ENCODE results near the gene SCN2B. TPM values are rescaled to one million over a fixed set of nuclear protein-coding genes. Genes with fewer than 3 reads are reported as not detected.

SCN2B gene
- total and polyA plus RNA-seq, 10 of the 15 experiments (the other 5 are each of a cell fraction or from before 2014, with no cell fraction given), result 0.01 TPM; not detected in 9

DNA sequence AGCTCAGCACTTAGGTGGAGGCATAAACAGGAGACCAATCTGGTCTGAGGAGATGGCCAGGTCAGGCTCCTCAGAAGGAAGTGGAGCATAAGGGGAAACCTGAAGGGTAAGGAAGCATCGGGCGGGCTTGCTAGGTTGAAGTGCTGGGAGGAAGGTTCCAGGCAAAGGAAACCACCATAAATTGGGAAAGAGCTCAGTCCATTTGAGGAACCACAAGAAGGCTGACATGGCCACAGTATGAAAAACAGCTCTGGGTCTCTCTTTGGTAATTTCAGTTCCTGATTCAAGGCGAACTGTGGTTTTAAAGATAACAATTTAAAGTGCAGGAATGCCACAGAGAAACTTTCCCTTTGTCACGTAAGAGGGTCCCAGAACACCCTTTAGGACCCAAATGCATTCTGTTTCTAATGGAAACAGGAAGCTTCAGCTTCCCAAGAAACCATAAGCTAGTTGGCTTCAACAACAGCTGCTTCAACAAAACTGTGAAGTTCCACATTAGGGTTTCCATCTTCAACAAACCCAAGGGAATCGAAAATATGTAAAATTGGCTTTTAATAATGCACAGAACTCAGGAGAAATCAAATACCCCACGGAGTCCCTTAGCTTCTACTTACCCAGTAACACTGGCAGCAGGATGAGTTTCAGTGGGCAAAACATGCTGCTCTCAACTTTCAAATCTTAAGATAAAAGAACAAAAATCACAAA lies 37.9 kb upstream of the SCN2B start (continued):
- TF ChIP-seq, protein P1, sequence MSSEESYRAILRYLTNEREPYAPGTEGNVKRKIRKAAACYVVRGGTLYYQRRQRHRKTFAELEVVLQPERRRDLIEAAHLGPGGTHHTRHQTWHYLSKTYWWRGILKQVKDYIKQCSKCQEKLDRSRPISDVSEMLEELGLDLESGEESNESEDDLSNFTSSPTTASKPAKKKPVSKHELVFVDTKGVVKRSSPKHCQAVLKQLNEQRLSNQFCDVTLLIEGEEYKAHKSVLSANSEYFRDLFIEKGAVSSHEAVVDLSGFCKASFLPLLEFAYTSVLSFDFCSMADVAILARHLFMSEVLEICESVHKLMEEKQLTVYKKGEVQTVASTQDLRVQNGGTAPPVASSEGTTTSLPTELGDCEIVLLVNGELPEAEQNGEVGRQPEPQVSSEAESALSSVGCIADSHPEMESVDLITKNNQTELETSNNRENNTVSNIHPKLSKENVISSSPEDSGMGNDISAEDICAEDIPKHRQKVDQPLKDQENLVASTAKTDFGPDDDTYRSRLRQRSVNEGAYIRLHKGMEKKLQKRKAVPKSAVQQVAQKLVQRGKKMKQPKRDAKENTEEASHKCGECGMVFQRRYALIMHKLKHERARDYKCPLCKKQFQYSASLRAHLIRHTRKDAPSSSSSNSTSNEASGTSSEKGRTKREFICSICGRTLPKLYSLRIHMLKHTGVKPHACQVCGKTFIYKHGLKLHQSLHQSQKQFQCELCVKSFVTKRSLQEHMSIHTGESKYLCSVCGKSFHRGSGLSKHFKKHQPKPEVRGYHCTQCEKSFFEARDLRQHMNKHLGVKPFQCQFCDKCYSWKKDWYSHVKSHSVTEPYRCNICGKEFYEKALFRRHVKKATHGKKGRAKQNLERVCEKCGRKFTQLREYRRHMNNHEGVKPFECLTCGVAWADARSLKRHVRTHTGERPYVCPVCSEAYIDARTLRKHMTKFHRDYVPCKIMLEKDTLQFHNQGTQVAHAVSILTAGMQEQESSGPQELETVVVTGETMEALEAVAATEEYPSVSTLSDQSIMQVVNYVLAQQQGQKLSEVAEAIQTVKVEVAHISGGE (CRISPR knock-in tag; IDR thresholded peaks at IDR 0.05), result no peak
- TF ChIP-seq NFXL1 (IDR thresholded peaks at IDR 0.05; ENCODE audit: borderline replicate concordance), result no peak
- TF ChIP-seq CBFB (IDR thresholded peaks at IDR 0.05; ENCODE audit: low read depth), result peak; percentile 82
- no peak for TF ChIP-seq SRF (IDR thresholded peaks at IDR 0.05; ENCODE audit: low read depth in 2 of 2, low read length in 2 of 2)
- no peak for TF ChIP-seq FOS (IDR thresholded peaks at IDR 0.05; ENCODE audit: borderline replicate concordance, extremely low read depth, insufficient read length)
- TF ChIP-seq RELA (IDR thresholded peaks at IDR 0.05; ENCODE audit: borderline replicate concordance, partially characterized antibody), result no peak
- TF ChIP-seq IKZF2 (IDR thresholded peaks at IDR 0.05), result peak; percentile 99 to 100
- no peak for TF ChIP-seq KDM1A (IDR thresholded peaks at IDR 0.05; ENCODE audit: borderline replicate concordance)
- TF ChIP-seq MXI1 (IDR thresholded peaks at IDR 0.05; ENCODE audit: low read depth, low read length), result no peak
- TF ChIP-seq EGR1 (IDR thresholded peaks at IDR 0.05; ENCODE audit: borderline replicate concordance in 1 of 2, low read depth in 2 of 2, low read length in 2 of 2), result no peak
- TF ChIP-seq DPF2 (IDR thresholded peaks at IDR 0.05), result peak; percentile 97
- TF ChIP-seq, protein P2, sequence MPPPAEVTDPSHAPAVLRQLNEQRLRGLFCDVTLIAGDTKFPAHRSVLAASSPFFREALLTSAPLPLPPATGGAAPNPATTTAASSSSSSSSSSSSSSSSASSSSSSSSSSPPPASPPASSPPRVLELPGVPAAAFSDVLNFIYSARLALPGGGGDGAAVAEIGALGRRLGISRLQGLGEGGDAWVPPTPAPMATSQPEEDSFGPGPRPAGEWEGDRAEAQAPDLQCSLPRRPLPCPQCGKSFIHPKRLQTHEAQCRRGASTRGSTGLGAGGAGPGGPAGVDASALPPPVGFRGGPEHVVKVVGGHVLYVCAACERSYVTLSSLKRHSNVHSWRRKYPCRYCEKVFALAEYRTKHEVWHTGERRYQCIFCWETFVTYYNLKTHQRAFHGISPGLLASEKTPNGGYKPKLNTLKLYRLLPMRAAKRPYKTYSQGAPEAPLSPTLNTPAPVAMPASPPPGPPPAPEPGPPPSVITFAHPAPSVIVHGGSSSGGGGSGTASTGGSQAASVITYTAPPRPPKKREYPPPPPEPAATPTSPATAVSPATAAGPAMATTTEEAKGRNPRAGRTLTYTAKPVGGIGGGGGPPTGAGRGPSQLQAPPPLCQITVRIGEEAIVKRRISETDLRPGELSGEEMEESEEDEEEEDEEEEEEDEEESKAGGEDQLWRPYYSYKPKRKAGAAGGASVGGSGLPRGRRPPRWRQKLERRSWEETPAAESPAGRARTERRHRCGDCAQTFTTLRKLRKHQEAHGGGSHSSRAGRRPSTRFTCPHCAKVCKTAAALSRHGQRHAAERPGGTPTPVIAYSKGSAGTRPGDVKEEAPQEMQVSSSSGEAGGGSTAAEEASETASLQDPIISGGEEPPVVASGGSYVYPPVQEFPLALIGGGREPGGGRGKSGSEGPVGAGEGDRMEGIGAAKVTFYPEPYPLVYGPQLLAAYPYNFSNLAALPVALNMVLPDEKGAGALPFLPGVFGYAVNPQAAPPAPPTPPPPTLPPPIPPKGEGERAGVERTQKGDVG (CRISPR knock-in tag; IDR thresholded peaks at IDR 0.05), result no peak
- TF ChIP-seq TAF1 (IDR thresholded peaks at IDR 0.05; ENCODE audit: borderline replicate concordance, low read depth, low read length), result no peak
- peak; percentile 96; the same call in 1 of the 2 replicates for TF ChIP-seq MTA3 (IDR thresholded peaks at IDR 0.05; ENCODE audit: borderline replicate concordance, low read length)
- TF ChIP-seq ZNF622 (IDR thresholded peaks at IDR 0.05), result no peak
- TF ChIP-seq YY1 (IDR thresholded peaks at IDR 0.05; ENCODE audit: low read depth, low read length), result 0 out of 2 replicates have a peak, but pooled peaks have one; percentile 21
- TF ChIP-seq NBN (IDR thresholded peaks at IDR 0.05), result peak; percentile 81
- TF ChIP-seq, protein P3, sequence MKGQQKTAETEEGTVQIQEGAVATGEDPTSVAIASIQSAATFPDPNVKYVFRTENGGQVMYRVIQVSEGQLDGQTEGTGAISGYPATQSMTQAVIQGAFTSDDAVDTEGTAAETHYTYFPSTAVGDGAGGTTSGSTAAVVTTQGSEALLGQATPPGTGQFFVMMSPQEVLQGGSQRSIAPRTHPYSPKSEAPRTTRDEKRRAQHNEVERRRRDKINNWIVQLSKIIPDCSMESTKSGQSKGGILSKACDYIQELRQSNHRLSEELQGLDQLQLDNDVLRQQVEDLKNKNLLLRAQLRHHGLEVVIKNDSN (IDR thresholded peaks at IDR 0.05; ENCODE audit: borderline replicate concordance, extremely low read length, insufficient read depth, low read depth, low read length), result no peak
- TF ChIP-seq, protein P4, sequence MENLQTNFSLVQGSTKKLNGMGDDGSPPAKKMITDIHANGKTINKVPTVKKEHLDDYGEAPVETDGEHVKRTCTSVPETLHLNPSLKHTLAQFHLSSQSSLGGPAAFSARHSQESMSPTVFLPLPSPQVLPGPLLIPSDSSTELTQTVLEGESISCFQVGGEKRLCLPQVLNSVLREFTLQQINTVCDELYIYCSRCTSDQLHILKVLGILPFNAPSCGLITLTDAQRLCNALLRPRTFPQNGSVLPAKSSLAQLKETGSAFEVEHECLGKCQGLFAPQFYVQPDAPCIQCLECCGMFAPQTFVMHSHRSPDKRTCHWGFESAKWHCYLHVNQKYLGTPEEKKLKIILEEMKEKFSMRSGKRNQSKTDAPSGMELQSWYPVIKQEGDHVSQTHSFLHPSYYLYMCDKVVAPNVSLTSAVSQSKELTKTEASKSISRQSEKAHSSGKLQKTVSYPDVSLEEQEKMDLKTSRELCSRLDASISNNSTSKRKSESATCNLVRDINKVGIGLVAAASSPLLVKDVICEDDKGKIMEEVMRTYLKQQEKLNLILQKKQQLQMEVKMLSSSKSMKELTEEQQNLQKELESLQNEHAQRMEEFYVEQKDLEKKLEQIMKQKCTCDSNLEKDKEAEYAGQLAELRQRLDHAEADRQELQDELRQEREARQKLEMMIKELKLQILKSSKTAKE (IDR thresholded peaks at IDR 0.05; ENCODE audit: low read depth, poor library complexity, severe bottlenecking), result peak; percentile 88
- TF ChIP-seq TCF3 (IDR thresholded peaks at IDR 0.05; ENCODE audit: borderline replicate concordance, insufficient read depth, low read depth, low read length), result no peak
